Amniotic stem cell (primary cell): Measurements from ENCODE around the gene PHACTR2.
A peak's percentile ranks its signal among the peaks of the same experiment; 100 is the strongest.
"Not testable (repeated sequence)": the region's sequence is repeated elsewhere in the genome, so short reads cannot be mapped to it uniquely, and the experiment has no call there.

Experiments used
- DNase-seq: peaks from one replicate; lab custom pipeline; 2025; lab: John Stamatoyannopoulos, UW

The PHACTR2 gene

GRCh38 chr6:143767433-143767832 is 89.7 kb downstream of the PHACTR2 start:
- DNase-seq: no peak

DNA sequence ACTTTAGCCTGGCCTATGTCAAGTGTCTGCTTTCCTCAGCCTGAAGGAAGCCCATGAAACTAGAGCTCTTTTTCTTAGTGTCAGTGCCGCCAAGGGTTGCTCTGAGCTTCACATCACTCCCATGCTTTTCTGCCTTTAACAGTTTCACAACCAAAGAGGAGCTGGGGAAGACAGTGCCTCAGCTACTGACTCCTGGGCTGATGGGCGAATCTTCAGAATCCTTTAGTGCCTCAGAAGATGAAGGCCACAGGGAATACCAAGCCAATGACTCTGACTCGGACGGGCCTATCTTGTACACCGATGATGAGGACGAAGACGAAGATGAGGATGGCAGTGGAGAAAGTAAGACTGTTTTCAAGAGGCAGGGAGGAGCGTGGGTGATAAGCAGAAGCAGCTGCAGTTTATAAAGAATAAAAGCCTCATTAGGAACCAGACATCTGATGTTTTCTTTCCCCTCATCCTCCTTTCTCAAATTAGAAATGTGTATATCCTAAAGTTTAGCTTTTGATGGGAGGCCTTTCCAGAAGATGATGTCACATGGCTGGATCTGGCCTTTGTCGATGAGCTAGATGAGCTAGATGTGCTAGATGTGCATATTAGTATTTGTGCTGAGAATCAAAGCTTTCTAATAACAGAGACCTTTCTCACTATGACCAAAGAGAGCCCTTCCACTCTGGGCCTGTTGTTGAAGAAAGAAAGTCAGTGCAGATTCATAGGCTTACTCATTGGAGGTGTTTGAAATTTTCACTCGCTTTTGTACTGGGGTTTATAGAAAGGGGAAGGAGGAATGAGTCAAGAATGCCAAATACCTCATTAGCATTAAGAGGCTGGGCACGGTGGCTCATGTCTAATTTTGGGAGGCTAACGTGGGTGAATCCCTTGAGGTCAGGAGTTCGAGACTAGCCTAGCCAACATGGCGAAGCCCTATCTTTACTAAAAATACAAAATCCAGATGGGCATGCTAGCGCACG is 94.6 kb downstream of the PHACTR2 start:
- no peak for DNase-seq

DNA sequence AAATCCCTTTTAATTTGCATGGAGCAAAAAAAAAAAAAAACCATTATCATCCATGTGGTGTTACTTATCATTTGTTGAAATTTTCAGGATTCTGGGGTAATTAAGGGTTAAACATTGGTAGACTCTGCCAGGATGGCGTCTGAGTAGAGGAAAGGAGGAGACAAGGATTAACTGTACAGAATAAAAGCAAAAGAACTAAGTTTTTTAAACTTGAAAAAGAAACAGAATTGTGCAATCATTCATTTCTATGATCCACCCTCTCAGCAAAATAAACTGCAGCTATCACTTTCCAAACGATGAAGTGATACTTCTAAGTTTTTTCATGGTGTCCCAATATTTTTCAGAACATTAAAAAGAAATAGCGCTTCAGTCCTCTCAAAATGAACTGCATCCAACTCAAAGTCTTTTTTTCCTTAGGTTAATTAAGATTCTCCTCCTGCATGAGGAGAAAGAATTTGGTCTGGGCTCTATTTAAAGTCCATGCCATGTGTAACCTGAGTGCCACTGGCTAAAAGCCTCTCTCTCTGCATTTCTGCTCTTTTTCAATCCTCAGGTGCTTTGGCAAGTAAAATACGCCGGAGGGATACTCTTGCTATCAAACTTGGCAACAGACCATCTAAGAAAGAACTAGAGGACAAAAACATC is 95.9 kb downstream of the PHACTR2 start:
- no peak for DNase-seq

- DNase-seq: no peak
These were observed 96.6 kb downstream of the PHACTR2 start for GRCh38 chr6:143774347-143774746.

DNA sequence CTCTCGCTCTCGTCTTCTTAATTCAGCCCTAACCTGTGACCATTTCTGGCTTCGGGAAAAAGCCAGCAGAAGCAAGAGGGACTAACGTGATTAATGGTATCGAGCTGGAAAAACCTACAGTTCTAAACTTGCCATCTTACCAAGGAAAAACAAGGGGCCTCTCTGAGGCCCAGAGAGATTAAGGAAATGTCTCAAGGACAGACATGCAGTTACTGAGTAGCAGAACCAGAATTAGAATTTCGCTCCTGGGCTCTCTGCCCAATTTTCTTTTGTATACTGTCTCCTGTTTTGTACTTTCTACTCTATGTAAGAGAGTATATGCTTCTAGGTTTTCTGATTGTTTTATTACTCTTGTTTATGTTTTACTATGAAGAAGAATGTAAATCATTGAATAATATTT is 97.6 kb downstream of the PHACTR2 start:
- no peak for DNase-seq

- DNase-seq: no peak
These were observed 101.2 kb downstream of the PHACTR2 start for GRCh38 chr6:143778926-143779325.

DNA sequence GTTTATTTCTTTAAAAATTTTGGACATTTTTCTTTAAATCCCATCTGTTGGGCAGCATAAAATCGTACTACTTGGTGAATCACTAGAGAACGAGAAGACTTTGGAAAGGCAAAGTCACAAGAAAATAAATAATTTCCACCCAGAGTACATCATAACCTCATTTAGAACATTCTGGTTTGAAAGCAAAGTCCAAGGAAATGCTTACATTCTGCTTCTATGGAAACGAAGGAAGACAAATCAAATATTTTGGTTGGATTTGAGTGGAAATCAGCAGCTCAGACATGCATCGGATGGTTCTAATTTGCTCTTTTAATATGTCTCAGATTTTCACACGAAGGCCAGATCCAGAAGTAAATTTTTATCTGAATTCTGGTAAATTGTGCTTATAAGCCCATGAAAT is 104.7 kb downstream of the PHACTR2 start:
- DNase-seq: no peak

DNA sequence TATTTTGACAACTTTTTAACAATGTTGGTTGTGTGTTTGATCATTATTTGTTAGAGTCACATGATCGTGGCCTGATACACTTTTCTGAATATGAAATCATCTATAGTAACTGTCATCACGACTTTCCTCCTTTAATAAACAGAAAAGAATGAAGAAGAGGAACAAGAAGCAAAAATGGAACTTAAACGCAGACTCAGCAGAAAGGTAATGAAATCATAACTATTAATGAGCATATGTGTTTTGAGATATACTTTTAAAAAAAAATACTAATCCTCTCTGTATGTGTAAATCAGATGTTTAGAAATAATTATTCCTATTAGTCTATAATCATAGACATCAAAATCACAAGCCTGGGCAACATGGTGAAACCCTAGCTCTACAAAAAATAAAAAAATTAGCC is 105.3 kb downstream of the PHACTR2 start:
- no peak for DNase-seq

GRCh38 chr6:143784316-143784715 is 106.6 kb downstream of the PHACTR2 start:
- no peak for DNase-seq

- DNase-seq: not testable (repeated sequence)
These were observed 108.6 kb downstream of the PHACTR2 start for GRCh38 chr6:143786371-143786770.

- DNase-seq: no peak
These were observed 114.9 kb downstream of the PHACTR2 start for GRCh38 chr6:143792402-143793279.

DNA sequence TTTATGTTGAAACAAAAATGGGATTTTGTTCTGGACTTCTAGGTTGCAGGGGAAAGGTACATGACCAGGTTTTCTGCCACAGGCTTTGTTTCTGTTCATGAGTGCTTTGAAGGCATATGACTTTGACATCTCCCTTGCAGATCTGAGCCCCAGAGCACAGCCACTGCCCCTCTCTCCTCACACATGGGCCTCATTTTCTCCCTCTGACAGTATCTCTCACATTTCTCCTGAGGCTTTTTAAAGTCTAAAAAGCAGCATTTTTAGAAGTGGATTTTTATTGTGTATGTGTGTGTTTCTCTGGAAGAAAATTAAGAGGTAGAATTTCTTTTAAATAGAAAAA is 115.5 kb downstream of the PHACTR2 start:
- no peak for DNase-seq

GRCh38 chr6:143796551-143796950 is 118.8 kb downstream of the PHACTR2 start:
- not testable (repeated sequence) for DNase-seq

GRCh38 chr6:143798487-143798886 is 120.7 kb downstream of the PHACTR2 start:
- not testable (repeated sequence) for DNase-seq

- no peak for DNase-seq
These were observed 125.2 kb downstream of the PHACTR2 start for GRCh38 chr6:143802833-143803565.

- no peak for DNase-seq
These were observed 126.2 kb downstream of the PHACTR2 start for GRCh38 chr6:143803769-143804568.

- DNase-seq: no peak
These were observed 127.1 kb downstream of the PHACTR2 start for GRCh38 chr6:143804835-143805239.

DNA sequence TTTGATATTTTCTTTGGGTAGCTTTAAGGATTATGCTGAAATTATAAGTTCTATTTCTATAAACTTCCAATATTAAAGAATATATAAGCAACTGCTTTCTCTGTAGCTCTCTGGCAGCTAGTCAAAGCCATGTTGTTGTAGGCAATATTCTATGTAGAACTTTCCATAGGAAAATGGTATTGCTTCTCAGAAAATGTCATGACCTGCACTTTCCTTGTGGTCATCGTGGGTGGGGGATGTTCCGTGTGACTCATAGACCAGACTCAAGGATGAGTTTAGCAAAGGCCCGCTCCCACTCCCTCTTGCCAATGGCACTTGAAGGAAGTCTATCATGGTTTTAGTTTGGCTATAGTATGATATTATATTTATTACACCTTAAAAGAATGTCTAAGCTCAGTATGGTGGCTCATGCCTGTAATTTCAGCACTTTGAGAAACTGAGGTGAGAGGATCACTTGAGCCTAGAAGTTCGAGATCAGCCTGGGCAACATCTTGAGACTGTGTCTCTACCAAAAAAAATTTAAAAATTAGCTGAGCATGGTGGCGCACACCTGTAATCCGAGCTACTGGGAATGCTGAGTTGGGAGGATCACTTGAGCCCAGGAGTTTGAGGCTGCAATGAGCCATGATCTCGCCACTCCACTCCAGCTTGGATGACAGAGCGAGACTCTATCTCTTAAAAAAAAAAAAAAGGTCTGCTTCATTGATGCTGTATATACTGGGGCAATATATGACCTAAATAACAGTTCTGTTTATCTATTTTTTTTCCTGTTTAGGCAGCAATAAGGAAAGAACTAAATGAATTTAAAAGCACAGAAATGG is 128.7 kb downstream of the PHACTR2 start:
- peak; percentile 45 for DNase-seq

DNA sequence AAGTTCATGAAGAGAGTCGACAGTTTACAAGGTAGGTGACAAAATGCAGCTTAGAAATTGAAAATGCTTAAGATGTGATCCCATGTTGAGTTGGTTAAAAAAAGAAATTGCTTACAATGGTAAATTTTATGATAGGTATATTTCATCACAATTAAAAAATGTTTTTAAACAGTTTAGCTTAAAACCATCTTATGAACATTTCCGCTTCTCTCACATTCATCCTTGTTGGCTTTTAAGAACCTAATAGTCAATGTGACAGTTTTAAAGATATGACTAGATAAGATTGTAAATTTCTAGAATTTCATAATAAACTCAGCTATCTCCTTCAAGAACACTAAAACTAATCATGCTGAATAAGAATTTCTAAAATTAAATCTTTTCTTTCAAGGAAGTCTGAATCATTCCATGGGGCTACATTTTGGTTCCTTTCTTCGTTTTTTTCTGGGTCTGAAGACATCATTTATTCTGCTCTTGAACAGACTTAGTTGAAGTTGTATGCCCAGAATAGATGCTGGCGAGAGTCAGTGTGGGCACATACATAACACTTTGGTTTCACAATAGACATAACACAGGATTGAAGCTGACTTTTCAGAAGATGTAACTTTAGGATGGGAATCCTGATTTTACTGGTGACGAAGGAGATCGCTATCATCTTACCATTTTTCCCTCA is 129.5 kb downstream of the PHACTR2 start:
- DNase-seq: no peak
